ENCODE results near the gene STARD8.

The STARD8 gene

DNA sequence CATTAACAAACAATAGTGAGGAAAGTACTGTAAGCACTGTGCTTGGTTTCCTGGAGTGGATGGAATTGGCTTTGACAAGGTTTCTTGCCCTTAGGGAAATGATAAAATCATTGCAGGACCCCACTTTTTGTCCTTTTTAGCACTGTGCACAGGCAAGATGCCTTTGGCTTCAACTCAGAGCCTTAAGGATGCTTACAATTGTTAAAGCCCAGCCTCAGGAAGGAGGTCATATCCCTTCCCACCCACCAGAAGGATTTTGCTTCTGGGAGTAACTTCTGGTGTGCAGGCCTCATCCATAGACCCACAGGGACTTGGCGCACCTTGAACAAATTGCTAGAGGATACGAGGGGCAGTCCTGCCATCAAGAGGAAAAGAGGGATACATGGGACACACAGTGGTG is 44.5 kb downstream of the STARD8 start:
- DNase-seq (ENCODE audit: low read depth), result no peak

DNA sequence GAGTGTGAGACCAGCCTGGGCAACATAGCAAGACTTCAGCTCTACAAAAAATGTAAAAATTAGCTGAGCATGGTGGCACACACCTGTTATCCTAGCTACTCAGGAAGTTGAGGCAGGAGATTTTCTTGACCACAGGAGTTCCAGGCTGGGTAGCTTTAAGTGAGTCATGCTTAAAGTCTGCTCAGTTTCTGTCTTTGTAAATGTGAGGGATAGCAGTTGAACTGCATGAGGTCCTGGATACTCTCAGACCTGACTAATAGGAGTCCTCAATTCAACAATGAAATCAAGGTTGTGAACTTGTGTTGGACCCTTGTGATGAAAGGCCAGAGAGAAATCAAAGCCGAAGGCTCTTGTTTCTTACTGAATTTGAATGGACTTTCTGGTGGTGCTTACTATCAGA is 45.2 kb downstream of the STARD8 start:
- DNase-seq (ENCODE audit: low read depth), result no peak

DNA sequence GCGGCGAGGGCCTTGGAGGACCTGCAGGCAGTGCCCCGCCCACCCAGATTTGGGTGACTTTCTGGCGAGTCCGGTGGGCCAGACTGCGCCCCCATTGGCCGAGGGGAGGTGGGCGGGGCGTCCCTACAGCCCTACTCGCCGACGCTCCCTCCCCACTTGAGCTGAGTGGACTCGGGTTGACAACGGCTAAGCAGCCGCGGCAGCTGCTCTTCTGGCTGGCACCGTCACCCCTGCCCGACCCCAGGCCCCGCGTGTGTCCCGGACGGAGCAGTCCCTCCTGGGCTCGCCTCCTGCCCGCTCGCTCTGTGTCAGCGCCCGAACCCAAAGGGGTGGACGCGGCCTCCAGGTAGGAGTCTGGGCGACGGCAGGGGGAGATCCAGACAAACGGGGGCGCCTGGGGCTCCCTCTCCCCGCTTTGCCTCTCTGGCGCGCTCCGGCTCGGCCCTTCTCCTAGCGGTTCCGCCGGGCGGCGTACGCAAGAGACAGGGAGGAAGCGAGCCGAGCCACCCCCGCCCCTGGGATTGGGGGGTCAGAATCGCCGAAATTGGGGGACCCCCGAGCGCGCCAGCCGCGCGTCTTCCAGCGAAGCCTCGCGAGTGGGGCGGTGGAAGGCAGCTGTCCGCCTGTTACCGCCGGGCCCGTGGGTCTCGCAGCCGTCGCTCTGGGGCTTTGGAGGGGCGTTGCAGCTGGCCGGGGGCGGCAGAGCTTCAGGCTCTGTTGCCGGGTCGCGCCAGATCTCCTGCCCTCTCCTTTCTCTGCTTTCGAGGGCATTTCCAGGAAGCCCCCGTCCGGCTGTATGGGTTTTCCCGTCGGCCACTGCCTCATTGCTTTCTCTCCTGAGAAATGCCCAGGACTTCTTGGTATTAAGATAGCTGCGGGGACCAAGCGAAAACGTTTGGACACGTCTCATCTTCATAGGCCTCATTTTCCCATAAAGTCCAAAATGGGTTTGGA is 46.3 kb downstream of the STARD8 start:
- DNase-seq (ENCODE audit: low read depth), result no peak

DNA sequence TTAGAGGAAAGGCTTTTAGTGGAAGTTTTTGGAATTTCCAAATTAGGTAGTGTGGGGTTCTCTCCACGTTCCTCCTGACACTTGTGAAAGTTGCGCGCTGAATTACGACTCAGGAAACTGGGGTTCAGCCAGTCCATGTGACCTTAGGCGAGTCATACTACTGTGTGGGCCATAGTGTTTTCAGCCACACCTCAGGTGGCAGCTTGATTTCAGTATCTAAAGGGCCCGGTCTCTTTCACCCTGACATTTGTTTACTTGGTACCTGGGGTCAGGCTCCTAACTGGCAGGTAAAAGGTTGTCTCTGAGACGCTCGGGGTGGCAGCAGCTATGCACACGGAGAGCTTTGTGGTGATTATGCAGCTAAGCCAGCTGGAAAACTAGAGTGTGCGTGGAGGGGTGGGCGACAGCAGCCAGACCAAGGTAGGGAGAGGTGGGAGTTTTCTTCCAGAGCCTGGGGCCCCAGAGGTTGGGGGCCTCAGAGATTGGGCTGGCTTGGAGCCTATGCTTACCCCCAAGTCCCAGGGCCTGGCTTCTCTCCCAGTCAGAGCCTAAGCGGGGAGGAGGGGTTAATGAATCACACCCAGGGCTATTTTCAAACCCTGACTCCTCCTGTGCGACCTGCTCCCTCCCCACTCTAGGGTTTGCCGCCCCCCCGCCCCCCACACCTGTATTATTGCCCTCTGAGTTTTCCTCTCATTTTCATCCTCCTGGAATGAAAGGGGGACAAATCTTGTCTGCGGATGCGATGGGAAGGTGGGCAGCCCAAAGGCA is 47.2 kb downstream of the STARD8 start:
- DNase-seq (ENCODE audit: low read depth), result no peak

DNA sequence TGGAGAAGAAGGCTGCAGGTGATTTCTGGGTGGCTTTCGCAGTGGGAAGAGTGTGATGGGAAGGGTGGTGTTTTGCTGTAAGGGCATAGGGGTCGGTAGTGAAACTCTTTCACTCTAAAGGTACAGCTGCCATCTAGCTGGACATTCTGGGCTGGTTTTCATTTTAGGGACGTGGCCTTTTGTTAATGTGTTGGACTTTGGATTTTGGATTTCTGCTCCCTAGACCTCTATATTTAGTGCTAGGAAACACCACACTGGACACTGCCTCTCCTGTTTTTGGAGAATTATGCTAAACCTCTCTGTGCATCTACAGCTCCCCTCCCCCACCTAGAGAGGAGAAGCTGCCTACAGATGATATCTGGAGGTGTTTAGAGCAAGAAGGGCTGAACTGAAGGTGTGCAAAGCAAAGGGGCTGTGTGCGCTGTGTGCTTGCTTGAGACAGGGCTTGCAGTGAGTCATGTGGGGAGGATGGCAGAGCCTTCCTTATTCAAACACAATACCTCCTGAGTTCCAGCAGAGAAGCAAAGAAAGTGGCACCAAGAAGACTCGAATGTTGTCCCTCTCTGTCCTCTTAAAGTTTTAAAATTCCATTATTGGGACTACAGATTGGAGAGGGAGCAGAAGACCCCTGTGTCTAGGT is 47.9 kb downstream of the STARD8 start:
- no peak for DNase-seq (ENCODE audit: low read depth)

DNA sequence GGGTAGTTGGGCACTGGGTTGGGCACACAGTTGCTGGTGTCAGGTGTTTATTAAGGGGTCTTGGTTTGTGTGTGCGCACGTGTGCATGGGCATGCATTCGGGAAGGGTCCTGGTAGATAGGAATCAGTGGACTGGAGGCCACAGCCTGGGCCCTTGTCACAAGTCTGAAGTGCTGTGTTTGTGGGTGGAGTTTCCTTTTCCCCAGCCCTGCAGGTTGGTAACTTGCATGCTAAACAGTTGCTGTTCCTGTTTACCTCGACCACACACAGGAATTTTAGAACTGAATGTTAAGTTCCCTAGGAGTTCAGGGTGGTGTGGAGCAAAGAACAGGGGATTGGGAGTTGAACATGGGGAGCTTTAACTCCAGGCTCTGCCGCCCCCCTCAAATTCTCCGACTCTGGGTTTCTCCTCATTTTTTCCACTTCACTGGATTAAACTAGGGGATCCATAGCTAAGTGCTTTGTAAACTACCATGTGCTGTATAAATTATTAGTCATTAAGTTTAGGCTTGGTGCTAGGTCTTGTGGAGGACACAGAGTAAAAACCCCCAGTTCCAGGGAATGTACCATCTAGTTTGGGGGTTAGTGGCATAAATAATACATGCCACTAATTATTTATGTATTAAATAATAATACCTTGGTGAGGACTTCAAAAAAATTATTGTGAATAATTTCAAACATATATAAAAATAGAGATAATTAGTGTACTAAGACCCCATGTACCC is 49.0 kb downstream of the STARD8 start:
- no peak for DNase-seq (ENCODE audit: low read depth)

DNA sequence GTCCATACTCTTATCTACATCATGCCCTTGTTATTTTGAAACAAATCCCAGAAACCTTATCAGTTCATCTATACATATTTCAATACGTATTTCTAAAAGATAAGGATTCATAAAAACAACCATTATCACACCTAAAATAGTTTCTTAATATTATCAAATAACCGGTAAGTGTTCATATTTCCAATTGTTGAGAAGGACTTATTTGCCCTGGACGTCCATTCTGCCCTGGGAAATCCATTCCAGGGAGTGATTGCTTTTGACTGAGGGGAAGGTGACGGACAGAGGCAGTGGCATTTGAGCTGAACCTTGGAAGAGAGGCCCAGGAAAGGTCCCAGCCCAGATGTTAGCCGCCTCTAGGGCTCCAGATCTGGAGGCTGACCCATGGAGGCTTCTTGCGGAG is 49.6 kb downstream of the STARD8 start:
- DNase-seq (ENCODE audit: low read depth), result no peak

DNA sequence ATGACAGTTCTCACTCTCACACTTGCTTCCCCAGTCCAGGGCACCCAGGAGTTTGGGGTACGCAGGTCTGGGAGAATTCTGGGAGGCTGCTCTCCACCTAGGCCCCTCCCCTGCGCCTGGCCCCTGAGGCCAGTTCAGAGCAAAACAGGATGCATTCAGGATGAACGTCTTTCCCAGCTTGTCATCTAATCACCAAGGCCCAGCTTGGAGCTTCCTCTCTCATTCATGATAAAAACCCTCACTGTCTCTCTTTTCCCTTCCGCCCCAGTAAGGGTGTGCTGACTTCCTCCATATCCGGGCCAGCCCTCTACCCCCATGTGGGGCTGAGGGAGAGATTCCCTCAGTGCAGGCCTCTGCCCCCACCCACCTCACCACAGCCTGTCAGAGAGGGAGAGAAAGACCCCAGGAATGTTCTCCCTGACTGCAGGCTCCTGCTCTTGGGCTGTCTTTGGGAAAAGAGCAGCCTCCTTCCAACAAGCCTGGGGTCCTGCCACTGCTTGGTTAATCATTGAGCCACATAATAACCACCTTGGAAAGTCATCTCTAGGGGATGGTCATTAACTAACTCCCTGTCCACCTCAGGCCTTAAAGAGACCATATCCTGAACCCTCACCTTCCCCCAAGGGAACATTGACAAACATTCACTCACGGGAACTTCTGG is 50.1 kb downstream of the STARD8 start:
- no peak for DNase-seq (ENCODE audit: low read depth)

DNA sequence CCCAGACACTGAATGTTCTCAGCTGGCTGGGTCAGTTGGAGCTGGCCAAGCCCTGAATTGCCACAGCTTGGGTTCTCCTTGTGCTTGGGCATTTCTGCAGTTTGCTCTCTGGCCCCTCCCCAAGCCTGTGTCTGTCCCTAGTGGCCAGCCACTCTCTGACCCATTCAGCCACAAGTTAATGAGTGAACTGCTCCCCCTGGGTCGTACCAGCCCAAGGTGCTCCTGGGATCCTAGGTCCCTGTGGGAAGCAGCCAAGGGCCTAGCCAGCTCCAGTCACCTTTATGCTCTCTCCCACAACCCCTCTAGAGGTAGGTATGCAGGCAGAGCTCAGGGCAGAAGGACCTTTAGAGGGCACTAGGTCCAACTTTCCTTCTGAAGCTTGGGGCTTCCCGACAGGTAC is 51.5 kb downstream of the STARD8 start:
- no peak for DNase-seq (ENCODE audit: low read depth)

DNA sequence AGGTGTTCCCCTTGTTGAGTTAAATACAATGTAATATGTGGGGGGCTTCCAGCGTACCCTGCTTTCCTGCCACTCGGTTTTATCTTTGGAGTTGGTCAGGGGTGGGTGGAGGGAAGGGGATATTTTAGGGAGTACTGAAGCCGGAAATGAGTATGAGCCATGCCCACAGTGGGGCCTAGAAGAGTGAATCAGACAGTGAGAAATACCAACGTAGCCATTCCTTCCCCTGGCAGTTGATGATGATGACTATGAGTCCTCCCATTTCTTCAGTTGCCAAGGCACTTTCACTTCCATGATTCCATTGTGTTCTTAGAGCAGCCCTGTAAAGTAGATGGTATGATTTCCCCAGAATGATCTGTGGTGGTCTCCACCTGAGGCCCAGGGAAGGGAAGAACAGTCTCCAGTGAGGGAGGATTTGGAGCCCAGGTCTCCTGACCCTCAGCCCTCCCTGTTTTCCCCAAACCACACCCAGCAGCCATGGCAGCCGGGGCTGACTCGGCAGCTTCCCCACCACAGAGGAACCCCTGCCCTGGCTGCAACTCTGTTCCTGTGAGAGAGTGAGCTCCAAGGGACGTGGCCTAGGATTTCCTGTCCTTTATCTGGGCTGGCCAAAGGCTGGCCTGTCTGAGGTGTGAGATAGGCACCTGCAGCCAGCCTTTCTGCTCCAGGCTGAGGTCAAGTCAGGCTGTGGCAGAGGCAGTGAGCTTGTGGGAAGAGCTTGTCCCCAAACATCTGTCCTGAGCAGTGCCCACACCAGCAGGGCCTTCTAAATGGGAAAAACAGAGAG is 52.7 kb downstream of the STARD8 start:
- DNase-seq (ENCODE audit: low read depth), result no peak

DNA sequence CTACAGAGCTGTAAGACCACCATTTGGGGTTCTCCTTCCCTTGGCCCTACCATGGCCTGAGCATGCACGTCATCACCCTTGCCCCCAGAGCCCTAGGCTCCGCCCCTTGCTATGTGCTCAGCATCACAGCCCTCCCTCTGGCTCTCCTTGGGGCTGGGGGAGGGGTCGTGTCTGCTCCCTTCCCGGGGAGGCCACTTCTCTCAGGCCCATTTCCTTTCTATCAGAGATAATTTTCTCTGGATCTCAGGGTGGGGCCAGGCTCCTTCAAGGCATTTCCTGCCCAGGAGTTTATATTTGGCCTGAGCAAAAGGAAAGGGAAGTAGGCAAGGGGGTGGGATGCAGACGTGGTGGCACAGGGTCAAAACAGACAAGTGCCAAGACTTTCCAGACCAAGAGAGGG is 55.9 kb downstream of the STARD8 start:
- no peak for DNase-seq (ENCODE audit: low read depth)

DNA sequence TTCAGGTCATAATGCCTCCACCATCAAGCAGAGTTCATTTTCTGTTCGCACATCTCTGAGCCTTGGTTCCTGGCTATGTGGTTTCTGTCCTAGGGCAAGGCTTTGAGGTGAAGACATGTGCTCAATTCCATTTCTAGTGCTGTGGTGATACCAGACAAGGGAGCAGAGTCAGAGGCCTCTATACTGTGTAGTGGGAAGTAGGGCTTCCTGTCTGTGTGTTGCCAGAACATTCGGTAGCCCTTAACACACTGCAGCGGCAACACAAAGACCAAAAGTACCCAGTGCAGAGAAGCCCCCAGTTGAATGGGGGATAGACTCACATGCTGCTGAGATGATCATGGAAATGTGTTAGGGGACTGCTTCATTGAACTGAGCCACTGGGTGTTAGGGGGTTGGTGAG is 56.4 kb downstream of the STARD8 start:
- no peak for DNase-seq (ENCODE audit: low read depth)

DNA sequence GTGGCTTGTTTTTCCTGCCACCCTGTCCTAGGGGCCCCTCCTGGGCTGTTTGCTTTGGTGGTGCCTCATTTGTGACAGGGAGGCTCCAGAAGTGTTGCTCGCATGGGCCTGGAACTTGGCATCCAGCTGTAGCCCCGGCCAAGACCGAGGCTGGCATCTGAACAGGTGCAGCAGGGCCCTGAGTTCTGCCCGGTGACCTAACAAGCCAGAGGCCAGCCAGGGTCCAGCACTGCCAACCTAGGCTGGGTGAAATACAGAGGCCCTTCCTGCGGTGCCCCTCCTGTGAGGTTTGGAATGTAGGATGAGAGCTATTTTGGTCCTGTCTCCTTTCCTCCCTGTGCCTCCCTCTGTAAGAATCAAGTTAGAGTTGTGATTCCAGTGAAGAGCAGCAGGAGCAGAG is 58.5 kb downstream of the STARD8 start:
- no peak for DNase-seq (ENCODE audit: low read depth)

DNA sequence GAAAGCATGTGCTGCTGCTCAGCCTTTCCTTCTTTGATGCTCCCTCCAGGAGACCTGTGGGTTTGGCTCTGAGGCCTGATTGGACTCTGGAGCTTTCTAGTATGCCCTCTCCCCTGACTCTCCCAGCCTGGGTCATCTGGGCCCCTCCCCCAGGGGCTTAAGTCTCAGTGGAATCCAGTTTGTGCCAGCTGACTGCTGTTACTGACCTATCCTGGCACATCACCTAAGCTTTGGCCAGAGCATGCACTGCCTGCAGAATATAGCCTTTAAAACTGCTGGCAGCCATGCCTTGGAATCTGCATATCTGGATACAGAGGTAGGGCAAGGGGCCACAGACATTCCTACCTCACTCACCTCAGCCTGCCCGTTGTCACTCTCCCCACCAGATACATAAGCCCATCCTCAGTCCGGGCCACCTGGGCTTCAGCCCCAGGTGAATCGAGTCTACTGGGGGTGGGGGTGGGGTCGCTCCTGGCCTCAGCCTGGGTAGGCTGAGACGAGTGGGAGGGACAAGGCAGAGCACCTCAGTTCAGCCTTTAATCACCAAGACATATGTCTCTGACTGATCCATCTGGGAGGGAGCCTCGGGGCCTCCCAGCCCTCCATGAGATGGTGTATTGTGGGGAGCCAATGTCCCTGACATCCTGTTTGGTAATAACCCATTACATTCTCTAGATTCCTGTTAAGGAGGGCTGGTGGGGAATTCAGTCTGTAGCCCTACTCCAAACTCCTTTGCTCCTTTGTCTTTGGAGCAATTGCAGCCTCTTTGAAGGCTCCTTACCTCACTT is 61.2 kb downstream of the STARD8 start:
- DNase-seq (ENCODE audit: low read depth), result no peak

DNA sequence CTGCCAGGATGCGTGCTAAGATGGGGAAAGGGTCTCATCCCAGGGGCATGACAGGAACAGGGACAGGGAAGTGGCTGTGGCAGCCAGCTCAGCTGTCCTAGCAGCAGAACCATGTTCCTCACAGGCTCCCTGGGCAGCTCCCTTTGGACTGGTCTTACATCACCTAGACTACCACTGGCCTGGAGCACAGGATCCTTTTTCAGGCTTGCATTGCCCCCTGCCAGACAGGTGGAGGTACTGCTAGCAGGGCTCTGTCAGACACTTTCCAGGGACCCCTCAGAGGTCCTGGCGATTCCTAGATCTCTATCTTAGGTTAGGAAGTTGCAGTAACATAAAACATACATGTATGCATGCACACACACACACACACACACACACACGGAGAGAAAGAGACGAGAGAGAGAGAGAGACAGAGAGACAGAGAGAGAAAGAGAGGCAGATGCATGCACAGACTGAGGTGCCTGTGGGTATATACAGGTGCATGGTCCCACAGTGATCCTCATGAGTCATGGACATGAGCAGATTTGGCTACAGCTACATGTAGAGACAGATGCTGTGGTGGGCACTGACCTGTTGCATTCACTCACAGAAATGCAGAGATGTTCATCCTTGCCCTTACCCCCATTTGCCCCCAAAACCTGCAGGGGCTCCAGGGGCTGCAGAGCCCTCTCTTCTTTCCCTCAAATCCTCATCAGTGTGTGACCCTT is 63.6 kb downstream of the STARD8 start:
- no peak for DNase-seq (ENCODE audit: low read depth)

DNA sequence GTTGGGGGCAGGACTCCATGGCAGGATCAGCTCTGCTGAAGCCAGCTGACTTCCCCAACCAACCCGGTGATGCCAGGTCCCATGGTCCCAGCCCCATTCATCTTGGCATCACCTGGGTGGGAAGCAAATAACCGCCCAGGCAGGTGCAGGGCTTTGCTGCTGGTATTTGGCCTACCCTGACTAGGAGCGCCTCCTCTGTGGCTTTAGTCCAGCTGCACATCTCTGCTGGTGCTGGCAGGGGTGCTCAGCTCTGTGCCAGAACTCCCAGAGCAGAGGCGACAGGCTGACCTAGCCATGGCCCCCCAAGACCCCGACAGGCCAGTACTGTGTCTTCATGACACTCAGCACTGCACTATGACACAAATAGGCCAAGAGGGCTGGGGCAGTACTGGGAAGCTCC is 64.4 kb downstream of the STARD8 start:
- DNase-seq (ENCODE audit: low read depth), result no peak

DNA sequence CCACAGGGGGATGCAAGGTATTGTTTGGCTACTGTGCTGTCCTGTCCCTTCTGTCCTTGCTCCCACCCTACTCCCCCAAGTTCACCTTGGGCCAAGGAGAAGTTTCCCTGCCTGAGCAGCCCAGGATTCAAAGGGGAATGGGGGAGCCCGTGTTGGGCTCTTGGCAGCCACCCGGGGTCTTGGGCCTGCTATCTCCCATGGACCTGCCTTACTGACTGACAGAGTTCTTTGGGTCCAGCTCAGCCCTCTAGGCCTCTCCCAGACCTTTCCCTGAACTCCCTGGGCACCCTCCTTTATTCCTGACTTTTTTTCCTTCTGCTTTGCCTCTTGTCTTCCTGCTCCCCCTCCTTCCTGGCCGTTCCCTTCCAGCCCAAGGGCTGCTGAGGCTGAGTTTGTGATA is 67.4 kb downstream of the STARD8 start:
- DNase-seq (ENCODE audit: low read depth), result no peak

DNA sequence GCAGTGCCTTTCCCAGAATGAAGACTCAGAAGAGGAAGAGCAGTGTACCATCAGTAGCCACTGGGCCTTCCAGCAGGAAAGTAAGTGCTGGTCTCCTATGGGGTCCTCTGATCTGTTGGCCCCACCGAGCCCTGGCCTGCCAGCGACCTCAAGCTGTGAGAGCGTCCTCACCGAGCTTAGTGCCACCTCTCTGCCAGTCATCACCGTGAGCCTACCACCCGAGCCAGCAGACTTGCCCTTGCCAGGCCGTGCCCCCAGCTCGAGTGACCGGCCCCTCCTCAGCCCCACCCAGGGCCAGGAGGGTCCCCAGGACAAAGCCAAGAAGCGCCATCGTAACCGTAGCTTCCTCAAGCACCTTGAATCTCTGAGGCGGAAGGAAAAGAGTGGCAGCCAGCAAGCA is 69.7 kb downstream of the STARD8 start:
- DNase-seq (ENCODE audit: low read depth), result no peak

Measured in stimulated activated CD4-positive, alpha-beta T cell treated with anti-CD3 and anti-CD28 coated beads, Interleukin-2, amount 100 ng/mL, for 4 hours (primary cell).